ENCODE results near the gene TANGO2. TPM values are rescaled to one million over a fixed set of nuclear protein-coding genes. Genes with fewer than 3 reads are reported as not detected.
A peak's percentile ranks its signal among the peaks of the same experiment; 100 is the strongest.

The TANGO2 gene
- total RNA-seq, 1 donor from 2014 or later = 10.0 TPM

GRCh38 chr22:19987394-19988306 lies 33.3 kb upstream of the TANGO2 start:
- no peak overlapping the region for H3K9ac ChIP-seq
- no peaks in the 10 kb centered on the region for H3K36me3 ChIP-seq
- Mint-ChIP-seq H3K36me3 (peaks cover 2% of the 10 kb centered on the region), H3K4me3 (peak overlapping the region; percentile 82), H3K27me3 (ENCODE audit: insufficient read depth, low read depth) (peaks cover 3% of the 10 kb centered on the region), H3K4me1 (peaks cover 29% of the 10 kb centered on the region), H3K27ac (no peak overlapping the region), H3K9me3 (no peaks in the 10 kb centered on the region)
- no peak overlapping the region for H3K27ac ChIP-seq
- peaks cover 33% of the 10 kb centered on the region for H3K79me2 ChIP-seq (ENCODE audit: low read depth)
- H2AFZ ChIP-seq (replicated peaks) = no peak overlapping the region
- H3F3A ChIP-seq (ENCODE audit: low read depth) = peaks cover 10% of the 10 kb centered on the region
- no peak for TF ChIP-seq EZH2 (IDR thresholded peaks at IDR 0.05)
- no peak for TF ChIP-seq CTCF (IDR thresholded peaks at IDR 0.05)
- TF ChIP-seq EZH2phosphoT487 (IDR thresholded peaks at IDR 0.05) = no peak
- DNase-seq (ENCODE audit: low spot score) = no peak
- peak overlapping the region; percentile 31 for H3K4me2 ChIP-seq
- H3K4me1 ChIP-seq = peaks cover 10% of the 10 kb centered on the region
- H4K20me1 ChIP-seq (ENCODE audit: low read depth) = peaks cover 38% of the 10 kb centered on the region
- H3K27me3 ChIP-seq = no peaks in the 10 kb centered on the region
- no peak overlapping the region for H3K4me3 ChIP-seq
- H3K9me3 ChIP-seq (ENCODE audit: low read depth) = no peaks in the 10 kb centered on the region

GRCh38 chr22:19988331-19988808 lies 32.5 kb upstream of the TANGO2 start:
- H3K4me1 Mint-ChIP-seq = peaks cover 29% of the 10 kb centered on the region
- H3K4me1 ChIP-seq = peaks cover 10% of the 10 kb centered on the region
- TF ChIP-seq CTCF (IDR thresholded peaks at IDR 0.05) (no peak), EZH2phosphoT487 (IDR thresholded peaks at IDR 0.05) (no peak), EZH2 (IDR thresholded peaks at IDR 0.05) (no peak)

GRCh38 chr22:19988965-19989724 lies 31.8 kb upstream of the TANGO2 start:
- peaks cover 21% of the 10 kb centered on the region for H3K79me2 ChIP-seq (ENCODE audit: low read depth)
- H3K4me1 ChIP-seq = peaks cover 10% of the 10 kb centered on the region
- no peaks in the 10 kb centered on the region for H3K9me3 ChIP-seq (ENCODE audit: low read depth)
- H2AFZ ChIP-seq (replicated peaks) = no peak overlapping the region
- no peak overlapping the region for H3K4me3 ChIP-seq
- no peak overlapping the region for H3K4me3 Mint-ChIP-seq
- no peaks in the 10 kb centered on the region for H3K36me3 ChIP-seq
- no peak overlapping the region for H3K4me2 ChIP-seq
- TF ChIP-seq EZH2 (IDR thresholded peaks at IDR 0.05) = no peak
- TF ChIP-seq CTCF (IDR thresholded peaks at IDR 0.05) = no peak
- TF ChIP-seq EZH2phosphoT487 (IDR thresholded peaks at IDR 0.05) = no peak
- H3K9ac ChIP-seq = no peak overlapping the region
- H3K36me3 Mint-ChIP-seq = peaks cover 2% of the 10 kb centered on the region
- H3K4me1 Mint-ChIP-seq = peaks cover 26% of the 10 kb centered on the region
- H3K9me3 Mint-ChIP-seq = no peaks in the 10 kb centered on the region
- H3K27me3 Mint-ChIP-seq (ENCODE audit: insufficient read depth, low read depth) = peaks cover 5% of the 10 kb centered on the region
- no peaks in the 10 kb centered on the region for H3K27me3 ChIP-seq
- DNase-seq (ENCODE audit: low spot score) = no peak
- H3K27ac Mint-ChIP-seq = peak overlapping the region; percentile 42
- no peak overlapping the region for H3K27ac ChIP-seq
- H3F3A ChIP-seq (ENCODE audit: low read depth) = peaks cover 10% of the 10 kb centered on the region
- H4K20me1 ChIP-seq (ENCODE audit: low read depth) = peaks cover 23% of the 10 kb centered on the region

More at GRCh38 chr22:19988331-19988808, 32.5 kb upstream of the TANGO2 start:
- no peak for DNase-seq (ENCODE audit: low spot score)
- no peaks in the 10 kb centered on the region for H3K9me3 Mint-ChIP-seq
- H4K20me1 ChIP-seq (ENCODE audit: low read depth) = peaks cover 31% of the 10 kb centered on the region
- H3K4me3 ChIP-seq = no peak overlapping the region
- H3K36me3 ChIP-seq = no peaks in the 10 kb centered on the region
- H3K9ac ChIP-seq = no peak overlapping the region
- H2AFZ ChIP-seq (replicated peaks) = no peak overlapping the region
- H3K4me2 ChIP-seq = no peak overlapping the region
- H3K9me3 ChIP-seq (ENCODE audit: low read depth) = no peaks in the 10 kb centered on the region
- peaks cover 3% of the 10 kb centered on the region for H3K27me3 Mint-ChIP-seq (ENCODE audit: insufficient read depth, low read depth)
- H3K27ac ChIP-seq = no peak overlapping the region
- H3K79me2 ChIP-seq (ENCODE audit: low read depth) = peaks cover 26% of the 10 kb centered on the region
- no peak overlapping the region for H3K27ac Mint-ChIP-seq
- no peaks in the 10 kb centered on the region for H3K27me3 ChIP-seq
- H3K4me3 Mint-ChIP-seq = peak overlapping the region; percentile 82
- H3K36me3 Mint-ChIP-seq = peaks cover 2% of the 10 kb centered on the region
- peaks cover 10% of the 10 kb centered on the region for H3F3A ChIP-seq (ENCODE audit: low read depth)
